ENCODE measurements around the gene ADAMTS8.

DNA sequence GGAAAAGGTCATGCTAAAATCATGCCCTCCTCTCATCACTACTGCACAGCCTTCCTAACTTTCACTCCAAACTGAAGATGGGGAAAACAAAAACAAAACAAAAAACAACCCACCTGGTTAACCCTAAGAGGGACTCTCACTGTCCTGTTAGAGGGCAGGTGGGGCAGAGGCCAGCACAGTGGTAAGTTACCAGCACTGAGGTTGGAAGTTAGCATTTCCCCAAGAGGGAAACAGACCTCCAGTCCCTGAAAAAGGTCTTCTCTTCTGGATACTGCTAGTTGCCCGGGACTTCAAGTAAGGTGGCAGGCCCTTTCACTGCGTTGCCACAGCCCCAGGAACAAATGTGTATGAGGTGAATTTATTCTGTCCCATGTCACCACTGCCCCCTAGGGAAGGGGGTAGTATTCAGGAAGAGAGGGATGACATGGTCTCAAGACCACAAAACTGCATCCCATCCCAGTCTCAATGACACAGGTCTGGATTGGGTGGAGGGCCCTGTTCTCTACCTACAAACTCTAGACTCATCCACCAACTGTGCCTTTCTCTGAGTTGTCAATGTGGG, 792 bp upstream of the ADAMTS8 start:
- TF ChIP-seq, protein P1, sequence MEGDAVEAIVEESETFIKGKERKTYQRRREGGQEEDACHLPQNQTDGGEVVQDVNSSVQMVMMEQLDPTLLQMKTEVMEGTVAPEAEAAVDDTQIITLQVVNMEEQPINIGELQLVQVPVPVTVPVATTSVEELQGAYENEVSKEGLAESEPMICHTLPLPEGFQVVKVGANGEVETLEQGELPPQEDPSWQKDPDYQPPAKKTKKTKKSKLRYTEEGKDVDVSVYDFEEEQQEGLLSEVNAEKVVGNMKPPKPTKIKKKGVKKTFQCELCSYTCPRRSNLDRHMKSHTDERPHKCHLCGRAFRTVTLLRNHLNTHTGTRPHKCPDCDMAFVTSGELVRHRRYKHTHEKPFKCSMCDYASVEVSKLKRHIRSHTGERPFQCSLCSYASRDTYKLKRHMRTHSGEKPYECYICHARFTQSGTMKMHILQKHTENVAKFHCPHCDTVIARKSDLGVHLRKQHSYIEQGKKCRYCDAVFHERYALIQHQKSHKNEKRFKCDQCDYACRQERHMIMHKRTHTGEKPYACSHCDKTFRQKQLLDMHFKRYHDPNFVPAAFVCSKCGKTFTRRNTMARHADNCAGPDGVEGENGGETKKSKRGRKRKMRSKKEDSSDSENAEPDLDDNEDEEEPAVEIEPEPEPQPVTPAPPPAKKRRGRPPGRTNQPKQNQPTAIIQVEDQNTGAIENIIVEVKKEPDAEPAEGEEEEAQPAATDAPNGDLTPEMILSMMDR (conservative IDR thresholded peaks at IDR 0.05 in 1 of 2, IDR thresholded peaks at IDR 0.05 in 1 of 2; ENCODE audit: extremely low read depth in 1 of 2, insufficient read depth in 1 of 2, low read depth in 1 of 2, low read length in 2 of 2), result no peak
- TF ChIP-seq EZH2 (IDR thresholded peaks at IDR 0.05; ENCODE audit: borderline replicate concordance, low read length), result peak; percentile 12
